Endothelial cell (in vitro differentiated cells): ENCODE results near the gene DOCK6. TPM values are rescaled to one million over a fixed set of nuclear protein-coding genes. Genes with fewer than 3 reads are reported as not detected.

Experiments
- DNase-seq: peaks from one replicate; pipeline ENCODE4 v3.0.0; 2021; ENCODE audit warnings: low spot score
- H3K27ac Mint-ChIP-seq: one replicate; pipeline ENCODE4 v1.8.0; 2021; ENCODE audit warnings: mixed read lengths, inconsistent platforms; ENCODE audit not compliant: unreplicated experiment
- H3K27me3 Mint-ChIP-seq: one replicate; pipeline ENCODE4 v1.8.0; 2021; ENCODE audit warnings: mild to moderate bottlenecking, moderate library complexity, mixed read lengths, inconsistent platforms; ENCODE audit not compliant: unreplicated experiment
- H3K36me3 Mint-ChIP-seq: one replicate; pipeline ENCODE4 v1.8.0; 2021; ENCODE audit warnings: mild to moderate bottlenecking, low read depth, mixed read lengths, inconsistent platforms; ENCODE audit not compliant: unreplicated experiment
- H3K4me1 Mint-ChIP-seq: one replicate; pipeline ENCODE4 v1.8.0; 2021; ENCODE audit warnings: mild to moderate bottlenecking, mixed read lengths, inconsistent platforms; ENCODE audit not compliant: unreplicated experiment
- H3K4me3 Mint-ChIP-seq: one replicate; pipeline ENCODE4 v1.8.0; 2021; ENCODE audit warnings: mild to moderate bottlenecking, mixed read lengths, inconsistent platforms; ENCODE audit not compliant: unreplicated experiment
- H3K9me3 Mint-ChIP-seq: one replicate; pipeline ENCODE4 v1.8.0; 2021; ENCODE audit warnings: mixed read lengths, inconsistent platforms; ENCODE audit not compliant: unreplicated experiment
- CTCF ChIP-seq: fragments of 200-600 bp; sonication (generic); IDR thresholded peaks from one replicate; pipeline ENCODE4 v1.5.0; 2021; ENCODE audit warnings: antibody characterized with exemption; ENCODE audit not compliant: unreplicated experiment
- total RNA-seq: library from RNA; stranded (reverse); fragmentation: NEBNext Ultra II Directional; extraction: Animal tissue kit (Norgen Biotek cat#: 25700); gene quantifications from one replicate; pipeline ENCODE4 v1.2.1, GENCODE V29; 2021; ENCODE audit not compliant: unreplicated experiment

The DOCK6 gene
- total RNA-seq, 1 donor from 2014 or later, result 411 TPM

GRCh38 chr19:11293433-11294389, 31.4 kb upstream of the DOCK6 start:
- Mint-ChIP-seq H3K27ac (peak overlapping the region; percentile 64), H3K4me1 (peaks cover 7% of the 10 kb centered on the region), H3K4me3 (no peak overlapping the region), H3K9me3 (no peaks in the 10 kb centered on the region), H3K36me3 (no peaks in the 10 kb centered on the region), H3K27me3 (peaks cover 6% of the 10 kb centered on the region)
- peak; percentile 100 for DNase-seq
- peak; percentile 91 for TF ChIP-seq CTCF

GRCh38 chr19:11291991-11292390, 29.7 kb upstream of the DOCK6 start:
- no peaks in the 10 kb centered on the region for H3K9me3 Mint-ChIP-seq
- H3K4me3 Mint-ChIP-seq, result no peak overlapping the region
- H3K27me3 Mint-ChIP-seq, result peaks cover 6% of the 10 kb centered on the region
- TF ChIP-seq CTCF, result no peak
- DNase-seq, result no peak
- no peaks in the 10 kb centered on the region for H3K36me3 Mint-ChIP-seq
- H3K4me1 Mint-ChIP-seq, result peaks cover 7% of the 10 kb centered on the region
- peak overlapping the region; percentile 81 for H3K27ac Mint-ChIP-seq

- H3K27ac Mint-ChIP-seq, result no peak overlapping the region
- no peaks in the 10 kb centered on the region for H3K36me3 Mint-ChIP-seq
- no peaks in the 10 kb centered on the region for H3K9me3 Mint-ChIP-seq
- no peak for DNase-seq
- H3K4me3 Mint-ChIP-seq, result no peak overlapping the region
- peaks cover 6% of the 10 kb centered on the region for H3K27me3 Mint-ChIP-seq
- TF ChIP-seq CTCF, result no peak
- peaks cover 7% of the 10 kb centered on the region for H3K4me1 Mint-ChIP-seq
These were observed 29.1 kb upstream of the DOCK6 start for GRCh38 chr19:11291415-11291814.

GRCh38 chr19:11290256-11290655, 27.9 kb upstream of the DOCK6 start:
- no peak for TF ChIP-seq CTCF

GRCh38 chr19:11288349-11288748, 26.0 kb upstream of the DOCK6 start:
- Mint-ChIP-seq H3K9me3 (no peaks in the 10 kb centered on the region), H3K4me3 (no peak overlapping the region), H3K27ac (no peak overlapping the region), H3K36me3 (no peaks in the 10 kb centered on the region), H3K27me3 (peaks cover 1% of the 10 kb centered on the region), H3K4me1 (no peaks in the 10 kb centered on the region)
- peak; percentile 57 for TF ChIP-seq CTCF
- no peak for DNase-seq

More at GRCh38 chr19:11290256-11290655, 27.9 kb upstream of the DOCK6 start:
- no peak overlapping the region for H3K27ac Mint-ChIP-seq
- H3K9me3 Mint-ChIP-seq, result no peaks in the 10 kb centered on the region
- no peak overlapping the region for H3K4me3 Mint-ChIP-seq
- H3K27me3 Mint-ChIP-seq, result peaks cover 5% of the 10 kb centered on the region
- H3K36me3 Mint-ChIP-seq, result no peaks in the 10 kb centered on the region
- H3K4me1 Mint-ChIP-seq, result peaks cover 6% of the 10 kb centered on the region
- no peak for DNase-seq
